ENCODE results near the gene LCMT1.
"Not testable (repeated sequence)": the region's sequence is repeated elsewhere in the genome, so short reads cannot be mapped to it uniquely, and the experiment has no call there.

LCMT1 gene

GRCh38 chr16:25163683-25164082, 52.1 kb downstream of the LCMT1 start:
- no peak overlapping the region for H3K4me3 ChIP-seq (ENCODE audit: low read depth, low read length)
- TF ChIP-seq, protein P1, sequence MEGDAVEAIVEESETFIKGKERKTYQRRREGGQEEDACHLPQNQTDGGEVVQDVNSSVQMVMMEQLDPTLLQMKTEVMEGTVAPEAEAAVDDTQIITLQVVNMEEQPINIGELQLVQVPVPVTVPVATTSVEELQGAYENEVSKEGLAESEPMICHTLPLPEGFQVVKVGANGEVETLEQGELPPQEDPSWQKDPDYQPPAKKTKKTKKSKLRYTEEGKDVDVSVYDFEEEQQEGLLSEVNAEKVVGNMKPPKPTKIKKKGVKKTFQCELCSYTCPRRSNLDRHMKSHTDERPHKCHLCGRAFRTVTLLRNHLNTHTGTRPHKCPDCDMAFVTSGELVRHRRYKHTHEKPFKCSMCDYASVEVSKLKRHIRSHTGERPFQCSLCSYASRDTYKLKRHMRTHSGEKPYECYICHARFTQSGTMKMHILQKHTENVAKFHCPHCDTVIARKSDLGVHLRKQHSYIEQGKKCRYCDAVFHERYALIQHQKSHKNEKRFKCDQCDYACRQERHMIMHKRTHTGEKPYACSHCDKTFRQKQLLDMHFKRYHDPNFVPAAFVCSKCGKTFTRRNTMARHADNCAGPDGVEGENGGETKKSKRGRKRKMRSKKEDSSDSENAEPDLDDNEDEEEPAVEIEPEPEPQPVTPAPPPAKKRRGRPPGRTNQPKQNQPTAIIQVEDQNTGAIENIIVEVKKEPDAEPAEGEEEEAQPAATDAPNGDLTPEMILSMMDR (IDR thresholded peaks at IDR 0.05; ENCODE audit: low read depth, low read length), result no peak

DNA sequence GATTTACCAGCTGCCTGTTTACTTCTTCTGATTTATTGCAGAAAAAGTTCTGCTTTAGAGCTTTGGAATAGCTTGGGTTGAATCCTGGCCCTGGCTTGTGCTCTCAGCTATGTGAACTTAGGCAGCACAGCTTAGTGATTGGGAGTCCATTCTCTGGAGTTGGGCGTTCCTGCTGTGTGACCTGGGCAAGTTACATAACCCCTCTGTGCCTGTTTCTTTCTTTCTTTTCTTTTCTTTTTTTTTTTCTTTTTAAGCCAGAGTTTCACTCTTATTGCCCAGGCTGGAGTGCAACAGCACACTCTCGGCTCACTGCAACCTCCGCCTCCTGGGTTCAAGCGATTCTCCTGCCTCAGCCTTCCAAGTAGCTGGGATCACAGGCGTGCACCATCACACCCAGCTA, 53.7 kb downstream of the LCMT1 start:
- TF ChIP-seq, protein P1 (IDR thresholded peaks at IDR 0.05; ENCODE audit: low read depth, low read length), result no peak
- no peak overlapping the region for H3K4me3 ChIP-seq (ENCODE audit: low read depth, low read length)

DNA sequence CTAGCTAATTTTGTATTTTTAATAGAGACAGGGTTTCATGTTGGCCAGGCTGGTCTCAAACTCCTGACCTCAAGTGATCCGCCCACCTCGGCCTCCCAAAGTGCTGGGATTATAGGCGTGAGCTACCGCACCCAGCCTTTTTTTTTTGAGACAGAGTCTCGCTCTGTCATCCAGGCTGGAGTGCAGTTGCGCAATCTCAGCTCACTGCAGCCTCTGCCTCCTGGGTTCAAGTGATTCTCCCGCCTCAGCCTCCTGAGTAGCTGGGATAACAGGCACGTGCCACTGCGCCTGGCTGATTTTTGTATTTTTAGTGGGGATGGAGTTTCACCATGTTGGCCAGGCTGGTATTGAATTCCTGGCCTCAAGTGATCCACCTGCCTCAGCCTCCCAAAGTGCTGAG, 56.4 kb downstream of the LCMT1 start:
- H3K4me3 ChIP-seq (ENCODE audit: low read depth, low read length), result not testable (repeated sequence)

DNA sequence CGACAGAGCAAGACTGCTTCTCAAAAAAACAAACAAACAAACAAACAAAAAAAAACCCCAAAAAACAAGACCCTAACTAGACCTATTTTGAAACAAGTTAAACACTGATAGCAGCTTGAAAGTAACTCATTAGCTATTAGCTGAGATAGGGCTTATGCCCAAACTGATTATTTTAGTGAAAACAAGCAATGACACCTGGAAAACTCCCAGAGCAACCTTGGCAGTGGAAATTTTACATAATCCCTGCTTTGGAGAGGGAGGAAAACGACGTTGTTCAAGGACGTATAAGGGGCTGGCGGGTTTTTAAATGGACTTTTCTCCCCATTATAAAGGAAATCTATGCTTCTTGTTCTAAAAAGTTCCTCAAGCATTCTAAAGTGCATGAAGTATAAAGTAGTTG, 59.8 kb downstream of the LCMT1 start:
- TF ChIP-seq, protein P1 (IDR thresholded peaks at IDR 0.05; ENCODE audit: low read depth, low read length), result no peak
- H3K4me3 ChIP-seq (ENCODE audit: low read depth, low read length), result no peak overlapping the region

GRCh38 chr16:25172831-25173230, 61.3 kb downstream of the LCMT1 start:
- no peak overlapping the region for H3K4me3 ChIP-seq (ENCODE audit: low read depth, low read length)
- TF ChIP-seq, protein P1 (IDR thresholded peaks at IDR 0.05; ENCODE audit: low read depth, low read length), result no peak

DNA sequence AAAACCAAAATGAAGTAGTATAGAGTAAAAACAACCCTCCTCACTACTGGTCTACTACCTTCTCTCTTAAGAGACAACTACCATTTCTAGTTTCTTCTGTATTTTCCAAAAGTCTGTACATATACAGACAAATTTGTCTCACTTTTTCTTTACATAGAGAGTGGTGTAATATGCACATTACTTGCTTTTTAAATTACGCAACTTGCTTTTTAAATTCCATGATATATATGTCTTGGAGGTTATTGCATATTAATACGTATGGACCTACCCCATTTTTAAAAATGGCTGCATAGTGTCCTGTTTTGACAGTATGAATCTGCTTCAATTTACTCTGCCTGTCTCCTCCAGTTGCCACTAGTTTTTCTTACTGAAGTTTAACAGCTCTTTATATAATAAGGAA, 62.7 kb downstream of the LCMT1 start:
- TF ChIP-seq, protein P1 (IDR thresholded peaks at IDR 0.05; ENCODE audit: low read depth, low read length), result no peak
- H3K4me3 ChIP-seq (ENCODE audit: low read depth, low read length), result no peak overlapping the region

DNA sequence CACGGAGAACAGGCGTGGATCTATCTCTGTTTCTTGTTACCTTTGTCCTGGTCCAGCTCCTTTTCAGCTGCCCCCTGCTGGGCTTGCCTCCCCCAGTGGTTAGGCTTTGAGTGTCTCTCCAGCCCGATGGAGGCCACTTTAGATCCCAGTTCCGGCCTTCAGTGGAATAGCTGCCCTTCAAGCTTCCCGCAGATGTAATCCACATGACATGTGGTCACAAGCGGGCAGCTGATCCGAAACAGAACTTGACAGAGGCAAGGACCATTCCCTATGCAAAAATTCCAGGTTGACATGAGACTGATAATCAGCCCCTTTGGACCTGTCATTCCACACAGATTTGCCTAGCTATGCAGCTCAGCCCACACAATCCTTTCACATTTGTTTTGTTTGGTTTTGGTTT, 64.6 kb downstream of the LCMT1 start:
- TF ChIP-seq, protein P1 (IDR thresholded peaks at IDR 0.05; ENCODE audit: low read depth, low read length), result no peak

DNA sequence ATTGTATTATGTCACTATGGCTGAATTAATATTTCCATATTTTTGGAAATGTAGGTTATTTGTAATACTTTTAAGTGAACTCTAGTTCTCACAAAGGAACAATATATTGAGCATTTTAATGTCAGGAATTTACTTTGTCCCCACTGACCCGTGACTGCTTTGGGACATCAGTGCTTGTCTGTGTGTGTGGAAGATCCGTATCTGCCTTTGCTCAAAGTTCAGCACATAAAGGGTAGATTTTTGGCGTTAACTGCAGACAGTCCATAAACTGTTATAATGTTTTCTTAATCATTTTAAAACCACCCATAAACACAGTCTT, 65.9 kb downstream of the LCMT1 start:
- no peak overlapping the region for H3K4me3 ChIP-seq (ENCODE audit: low read depth, low read length)
- TF ChIP-seq, protein P1 (IDR thresholded peaks at IDR 0.05; ENCODE audit: low read depth, low read length), result no peak

More for the DNA sequence above, 64.6 kb downstream of the LCMT1 start:
- H3K4me3 ChIP-seq (ENCODE audit: low read depth, low read length), result no peak overlapping the region
